Pulmonary artery endothelial cell (primary cell): ENCODE data around the gene CADM2. TPM values are rescaled to one million over a fixed set of nuclear protein-coding genes. Genes with fewer than 3 reads are reported as not detected.
"Not testable (repeated sequence)": the region's sequence is repeated elsewhere in the genome, so short reads cannot be mapped to it uniquely, and the experiment has no call there.

Experiments used
- DNase-seq: peaks from one replicate; pipeline ENCODE4 v3.0.0-alpha.2; 2011; ENCODE audit warnings: low read depth, low spot score
- total RNA-seq: library from RNA; depleted of rRNA; stranded (reverse); fragments of >200 nt; gene quantifications from 2 replicates; pipeline ENCODE4 v1.2.3, GENCODE V29; 2014

CADM2 gene
- total RNA-seq, 1 donor from 2014 or later = 0.13 TPM

- DNase-seq = no peak
These were observed 115.2 kb downstream of the CADM2 start for GRCh38 chr3:85074003-85074402.

- no peak for DNase-seq
These were observed 116.9 kb downstream of the CADM2 start for GRCh38 chr3:85075663-85076062.

- DNase-seq = no peak
These were observed 118.2 kb downstream of the CADM2 start for GRCh38 chr3:85077018-85077417.

- DNase-seq = no peak
These were observed 122.6 kb downstream of the CADM2 start for GRCh38 chr3:85081191-85081906.

GRCh38 chr3:85090495-85090894 is 131.7 kb downstream of the CADM2 start:
- DNase-seq = no peak

GRCh38 chr3:85100316-85100715 is 141.5 kb downstream of the CADM2 start:
- DNase-seq = no peak

- no peak for DNase-seq
These were observed 144.0 kb downstream of the CADM2 start for GRCh38 chr3:85102781-85103180.

GRCh38 chr3:85110393-85110792 is 151.6 kb downstream of the CADM2 start:
- DNase-seq = no peak

- no peak for DNase-seq
These were observed 162.1 kb downstream of the CADM2 start for GRCh38 chr3:85120879-85121278.

- not testable (repeated sequence) for DNase-seq
These were observed 174.1 kb downstream of the CADM2 start for GRCh38 chr3:85132864-85133263.

GRCh38 chr3:85133691-85134420 is 175.1 kb downstream of the CADM2 start:
- not testable (repeated sequence) for DNase-seq

GRCh38 chr3:85142626-85143025 is 183.8 kb downstream of the CADM2 start:
- DNase-seq = no peak

- DNase-seq = no peak
These were observed 189.2 kb downstream of the CADM2 start for GRCh38 chr3:85148036-85148435.

- DNase-seq = no peak
These were observed 192.8 kb downstream of the CADM2 start for GRCh38 chr3:85151555-85151954.

- not testable (repeated sequence) for DNase-seq
These were observed 194.5 kb downstream of the CADM2 start for GRCh38 chr3:85153279-85153678.

GRCh38 chr3:85159376-85159775 is 200.6 kb downstream of the CADM2 start:
- DNase-seq = no peak

- no peak for DNase-seq
These were observed 202.8 kb downstream of the CADM2 start for GRCh38 chr3:85161544-85161943.

- DNase-seq = no peak
These were observed 204.1 kb downstream of the CADM2 start for GRCh38 chr3:85162905-85163304.

- no peak for DNase-seq
These were observed 205.6 kb downstream of the CADM2 start for GRCh38 chr3:85164436-85164835.

GRCh38 chr3:85167576-85167975 is 208.8 kb downstream of the CADM2 start:
- DNase-seq = no peak

GRCh38 chr3:85170646-85171045 is 211.9 kb downstream of the CADM2 start:
- DNase-seq = no peak

- no peak for DNase-seq
These were observed 213.2 kb downstream of the CADM2 start for GRCh38 chr3:85171976-85172375.

GRCh38 chr3:85176799-85177198 is 218.0 kb downstream of the CADM2 start:
- DNase-seq = no peak
